GM12878 (cell line): Measurements from ENCODE around the gene AP5Z1.

Experiments used
- ESRRA ChIP-seq: IDR thresholded peaks from 2 replicates; pipeline ENCODE4 v1.6.1; 2012; ENCODE audit warnings: mild to moderate bottlenecking, low read length, improper control_type of control experiment
- EZH2 ChIP-seq: IDR thresholded peaks from 2 replicates; pipeline ENCODE4 v1.6.1; 2012; ENCODE audit warnings: low read depth, mild to moderate bottlenecking, control low read depth, inconsistent platforms, low read length, borderline replicate concordance; ENCODE audit not compliant: control insufficient read depth
- JUNB ChIP-seq: IDR thresholded peaks from 2 replicates; pipeline ENCODE4 v1.6.1; 2016; ENCODE audit warnings: antibody characterized with exemption, mild to moderate bottlenecking
- RB1 ChIP-seq: fragments of 450-650 bp; formaldehyde crosslinking; IDR thresholded peaks from 2 replicates; pipeline ENCODE4 v1.6.1; 2017; ENCODE audit warnings: mild to moderate bottlenecking, borderline replicate concordance
- RCOR1 ChIP-seq: conservative IDR thresholded peaks from 2 replicates; pipeline ENCODE4 v1.6.1; 2012; ENCODE audit warnings: low read depth, low read length, improper control_type of control experiment
- RELA ChIP-seq: fragments of 450-650 bp; IDR thresholded peaks from 2 replicates; pipeline ENCODE4 v1.8.0; 2014; ENCODE audit warnings: borderline replicate concordance; ENCODE audit not compliant: partially characterized antibody
- SIN3A ChIP-seq: IDR thresholded peaks from 2 replicates; pipeline ENCODE4 v1.6.1; 2012; ENCODE audit warnings: low read depth, low read length, improper control_type of control experiment
- SREBF2 ChIP-seq: IDR thresholded peaks from 2 replicates; pipeline ENCODE4 v1.6.1; 2012; ENCODE audit warnings: mild to moderate bottlenecking, low read length
- TF ChIP-seq, protein P1 (sequence below), 3 experiments: IDR thresholded peaks in 2 of 3; conservative IDR thresholded peaks in 1 of 3; 2 replicates each; pipeline ENCODE4 v1.5.1; 2011; ENCODE audit warnings: low read depth in 3 of 3, low read length in 3 of 3, mild to moderate bottlenecking in 3 of 3, control low read depth in 2 of 3, moderate library complexity in 2 of 3, inconsistent platforms in 1 of 3, mixed read lengths in 1 of 3; ENCODE audit not compliant: control insufficient read depth in 2 of 3, insufficient read depth in 1 of 3; ENCODE audit errors: extremely low read depth in 1 of 3

DNA sequence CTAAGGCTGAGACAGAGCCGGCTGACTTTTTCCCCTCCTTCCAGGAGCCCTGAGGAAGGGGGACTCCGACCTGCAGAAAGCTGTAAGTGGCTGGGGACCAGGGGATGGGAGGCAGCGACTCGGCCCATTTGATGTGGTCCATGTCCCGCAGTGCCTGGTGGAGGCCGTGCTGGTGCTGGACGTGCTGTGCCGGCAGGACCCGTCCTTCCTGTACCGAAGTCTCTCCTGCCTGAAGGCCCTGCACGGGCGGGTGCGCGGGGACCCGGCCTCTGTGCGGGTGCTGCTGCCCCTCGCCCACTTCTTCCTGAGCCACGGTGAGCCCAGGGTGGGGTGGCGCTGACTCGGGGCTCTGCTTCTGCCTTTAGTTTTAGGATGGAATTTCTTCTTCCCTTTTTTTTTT, 9.9 kb downstream of the AP5Z1 start:
- TF ChIP-seq SREBF2 (no peak), ESRRA (no peak), RB1 (no peak), RCOR1 (no peak), SIN3A (no peak), RELA (no peak), JUNB (no peak), EZH2 (no peak)
- TF ChIP-seq, protein P1, sequence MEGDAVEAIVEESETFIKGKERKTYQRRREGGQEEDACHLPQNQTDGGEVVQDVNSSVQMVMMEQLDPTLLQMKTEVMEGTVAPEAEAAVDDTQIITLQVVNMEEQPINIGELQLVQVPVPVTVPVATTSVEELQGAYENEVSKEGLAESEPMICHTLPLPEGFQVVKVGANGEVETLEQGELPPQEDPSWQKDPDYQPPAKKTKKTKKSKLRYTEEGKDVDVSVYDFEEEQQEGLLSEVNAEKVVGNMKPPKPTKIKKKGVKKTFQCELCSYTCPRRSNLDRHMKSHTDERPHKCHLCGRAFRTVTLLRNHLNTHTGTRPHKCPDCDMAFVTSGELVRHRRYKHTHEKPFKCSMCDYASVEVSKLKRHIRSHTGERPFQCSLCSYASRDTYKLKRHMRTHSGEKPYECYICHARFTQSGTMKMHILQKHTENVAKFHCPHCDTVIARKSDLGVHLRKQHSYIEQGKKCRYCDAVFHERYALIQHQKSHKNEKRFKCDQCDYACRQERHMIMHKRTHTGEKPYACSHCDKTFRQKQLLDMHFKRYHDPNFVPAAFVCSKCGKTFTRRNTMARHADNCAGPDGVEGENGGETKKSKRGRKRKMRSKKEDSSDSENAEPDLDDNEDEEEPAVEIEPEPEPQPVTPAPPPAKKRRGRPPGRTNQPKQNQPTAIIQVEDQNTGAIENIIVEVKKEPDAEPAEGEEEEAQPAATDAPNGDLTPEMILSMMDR (IDR thresholded peaks at IDR 0.05 in 2 of 3, conservative IDR thresholded peaks at IDR 0.05 in 1 of 3; ENCODE audit: control insufficient read depth in 2 of 3, extremely low read depth in 1 of 3, insufficient read depth in 1 of 3, low read depth in 3 of 3, low read length in 3 of 3): no peak
